SK-N-MC (cell line): ENCODE results near the gene KRT3.

Experiments used
- DNase-seq: peaks from one replicate; pipeline ENCODE4 v3.0.0-alpha.2; 2011; ENCODE audit warnings: low read depth, low spot score
- H3K27ac ChIP-seq: fragments of 200-600 bp; sonication (generic); 2 replicates; pipeline ENCODE4 v1.5.1; 2016; ENCODE audit warnings: mixed run types
- H3K36me3 ChIP-seq: fragments of 200-600 bp; sonication (generic); 2 replicates; pipeline ENCODE4 v1.6.1; 2017; ENCODE audit warnings: antibody characterized with exemption, low read length, mixed read lengths; ENCODE audit not compliant: insufficient read depth
- H3K4me3 ChIP-seq: fragments of 200-600 bp; sonication (generic); 2 replicates; pipeline ENCODE4 v1.5.1; 2016
- H3K9ac ChIP-seq: fragments of 200-600 bp; sonication (generic); 2 replicates; pipeline ENCODE4 v1.8.0; 2017; ENCODE audit warnings: mixed run types, mixed read lengths; ENCODE audit not compliant: insufficient read length
- H3K9me3 ChIP-seq: fragments of 200-600 bp; sonication (generic); 2 replicates; pipeline ENCODE4 v1.6.1; 2017; ENCODE audit warnings: low read depth, mild to moderate bottlenecking, antibody characterized with exemption, low read length, moderate library complexity, mixed read lengths
- EZH2 ChIP-seq: fragments of 200-600 bp; sonication (generic); IDR thresholded peaks from one replicate; pipeline ENCODE4 v1.6.1; 2017; ENCODE audit warnings: antibody characterized with exemption
- FOXP2 ChIP-seq: optimal IDR thresholded peaks from 2 replicates; pipeline ENCODE3; 2011; ENCODE audit warnings: mild to moderate bottlenecking, moderate library complexity; ENCODE audit not compliant: insufficient read depth; ENCODE audit errors: extremely low read length, control extremely low read depth
- POLR2AphosphoS5 ChIP-seq: IDR thresholded peaks from 2 replicates; pipeline ENCODE4 v1.6.1; 2012; ENCODE audit warnings: mild to moderate bottlenecking, low read depth, low read length, borderline replicate concordance

KRT3 gene

GRCh38 chr12:52836042-52836466 is 40.1 kb upstream of the KRT3 start:
- H3K4me3 ChIP-seq = no peak overlapping the region
- H3K9ac ChIP-seq = no peak overlapping the region
- no peak overlapping the region for H3K27ac ChIP-seq
- H3K9me3 ChIP-seq = no peaks in the 10 kb centered on the region
- TF ChIP-seq FOXP2 (no peak), POLR2AphosphoS5 (no peak), EZH2 (no peak)
- no peak for DNase-seq
- no peaks in the 10 kb centered on the region for H3K36me3 ChIP-seq

- H3K4me3 ChIP-seq = no peak overlapping the region
- no peaks in the 10 kb centered on the region for H3K36me3 ChIP-seq
- TF ChIP-seq FOXP2 (no peak), POLR2AphosphoS5 (no peak), EZH2 (no peak)
These were observed 39.5 kb upstream of the KRT3 start for GRCh38 chr12:52835271-52836041.

GRCh38 chr12:52834727-52835001 is 38.7 kb upstream of the KRT3 start:
- Histone ChIP-seq H3K4me3 (no peak overlapping the region), H3K27ac (no peak overlapping the region), H3K36me3 (no peaks in the 10 kb centered on the region), H3K9ac (no peak overlapping the region), H3K9me3 (no peaks in the 10 kb centered on the region)
- DNase-seq = no peak
- no peak for TF ChIP-seq FOXP2
- no peak for TF ChIP-seq EZH2
- no peak for TF ChIP-seq POLR2AphosphoS5

More at GRCh38 chr12:52835271-52836041, 39.5 kb upstream of the KRT3 start:
- no peak overlapping the region for H3K27ac ChIP-seq
- no peaks in the 10 kb centered on the region for H3K9me3 ChIP-seq
- no peak overlapping the region for H3K9ac ChIP-seq
- no peak for DNase-seq

DNA sequence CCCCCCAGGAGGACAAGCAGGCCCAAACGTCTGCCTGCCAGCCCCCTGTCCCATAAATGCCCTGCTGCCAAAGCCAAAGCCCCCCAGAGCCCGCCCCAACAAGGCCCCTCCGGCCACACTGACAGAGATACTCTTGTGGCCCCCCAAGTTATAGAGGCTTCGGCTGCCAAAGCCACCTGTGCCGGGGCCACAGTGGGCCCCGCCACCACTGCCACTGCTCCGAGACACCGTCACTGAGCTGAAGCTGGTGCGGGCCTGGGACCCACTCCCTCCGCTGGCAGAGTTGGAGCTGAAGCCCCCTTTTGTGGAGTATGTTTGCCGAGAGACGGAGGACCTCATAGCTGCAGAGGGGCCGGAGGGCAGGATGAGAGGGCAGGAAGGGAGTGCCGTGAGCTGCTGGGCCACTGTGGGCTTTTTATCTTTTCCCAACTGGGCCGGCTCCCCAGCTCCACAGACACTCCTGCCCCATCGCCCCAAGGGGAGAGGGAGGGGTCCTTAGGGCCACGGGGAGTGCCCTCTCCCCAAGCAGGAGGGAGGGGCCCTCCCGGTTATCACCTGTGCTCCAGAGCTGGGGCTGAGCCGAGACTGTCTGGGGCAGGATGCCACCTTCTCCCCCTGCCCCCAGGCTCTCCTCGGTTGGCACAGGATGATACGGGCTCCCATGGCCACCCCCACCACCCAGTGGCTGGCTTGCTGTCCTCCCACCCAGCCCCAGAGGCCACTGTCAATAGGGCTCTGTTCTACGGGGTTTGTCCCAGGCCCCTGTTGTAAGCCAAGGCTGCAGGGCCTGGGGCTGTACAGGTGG is 38.2 kb upstream of the KRT3 start, which contains the start of gene KRT79:
KRT79 (minus strand) TSS at position 390 of the 805 bp plus-strand sequence; CDS start at position 339, 51 bp downstream.
- DNase-seq = no peak
- Histone ChIP-seq H3K27ac (no peak within 1 kb of the TSS), H3K4me3 (no peak within 1 kb of the TSS), H3K36me3 (no peaks in the 10 kb centered on the region), H3K9me3 (no peaks in the 10 kb centered on the region), H3K9ac (no peak within 1 kb of the TSS)
- TF ChIP-seq EZH2 = no peak

DNA sequence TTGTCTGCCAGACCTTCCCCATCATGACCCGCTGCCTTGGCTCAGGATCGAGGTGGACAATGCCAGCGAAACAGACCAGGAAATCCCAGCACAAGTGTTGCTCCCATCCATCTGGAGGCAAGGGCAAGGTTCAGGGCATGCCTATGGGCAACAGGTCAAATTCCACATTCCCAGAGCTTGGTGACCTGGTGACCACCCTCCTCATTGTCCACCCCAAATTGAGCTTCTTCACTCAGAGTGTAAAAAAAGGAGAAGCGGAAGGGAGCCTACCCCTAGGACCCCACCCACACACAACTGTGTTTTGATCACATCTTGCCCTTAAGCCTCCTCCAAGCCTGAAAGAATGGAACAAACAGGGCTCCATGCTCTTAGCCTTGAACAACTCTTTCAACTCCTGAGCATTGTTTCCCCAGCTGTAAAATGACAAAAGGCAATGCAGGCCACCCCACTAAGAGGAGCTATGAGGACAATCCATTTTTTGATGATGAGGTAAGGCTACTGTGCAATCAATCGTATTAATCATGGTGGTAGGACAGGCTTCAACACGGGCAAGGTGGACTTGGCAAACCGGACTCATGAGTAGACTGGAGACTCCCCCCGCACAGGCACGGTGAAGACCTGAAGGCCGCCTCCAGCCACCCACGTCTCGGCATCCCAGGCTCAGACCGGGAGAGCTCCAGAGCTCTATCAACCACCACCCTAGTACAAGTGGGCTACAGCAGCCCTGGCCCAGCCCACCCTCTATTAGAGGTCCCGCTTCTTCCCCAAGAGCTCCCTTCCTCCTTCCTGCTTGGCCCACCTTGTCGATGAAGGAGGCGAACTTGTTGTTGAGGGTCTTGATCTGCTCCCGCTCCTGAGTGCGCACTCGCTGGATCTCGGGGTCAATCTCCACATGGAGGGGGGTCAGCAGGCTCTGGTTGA is 37.3 kb upstream of the KRT3 start:
- no peaks in the 10 kb centered on the region for H3K36me3 ChIP-seq
- H3K9me3 ChIP-seq = no peaks in the 10 kb centered on the region
- TF ChIP-seq FOXP2 = no peak
- no peak for TF ChIP-seq POLR2AphosphoS5
- TF ChIP-seq EZH2 = no peak
- H3K27ac ChIP-seq = no peak overlapping the region
- no peak overlapping the region for H3K4me3 ChIP-seq
- DNase-seq = no peak
- no peak overlapping the region for H3K9ac ChIP-seq

DNA sequence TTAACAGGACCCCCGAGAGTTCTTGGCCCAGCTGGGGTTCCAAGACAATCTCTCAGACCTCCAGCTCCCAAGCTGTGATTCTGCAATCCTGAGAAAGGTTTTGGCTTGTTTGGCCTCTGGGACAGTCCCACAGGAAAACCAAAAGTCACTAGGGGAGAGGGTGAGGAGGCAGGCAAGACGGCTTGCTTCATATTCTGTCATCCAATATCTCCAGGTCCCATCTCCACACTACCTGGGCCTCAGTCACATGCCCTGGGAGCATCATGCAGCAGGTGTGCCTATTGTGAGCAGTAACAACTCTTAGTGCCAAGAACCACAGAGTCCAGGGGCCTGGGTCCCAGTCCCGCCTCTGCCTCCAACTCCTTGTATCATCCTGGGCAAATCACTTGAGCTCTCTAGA is 36.5 kb upstream of the KRT3 start:
- Histone ChIP-seq H3K36me3 (no peaks in the 10 kb centered on the region), H3K9me3 (no peaks in the 10 kb centered on the region)

DNA sequence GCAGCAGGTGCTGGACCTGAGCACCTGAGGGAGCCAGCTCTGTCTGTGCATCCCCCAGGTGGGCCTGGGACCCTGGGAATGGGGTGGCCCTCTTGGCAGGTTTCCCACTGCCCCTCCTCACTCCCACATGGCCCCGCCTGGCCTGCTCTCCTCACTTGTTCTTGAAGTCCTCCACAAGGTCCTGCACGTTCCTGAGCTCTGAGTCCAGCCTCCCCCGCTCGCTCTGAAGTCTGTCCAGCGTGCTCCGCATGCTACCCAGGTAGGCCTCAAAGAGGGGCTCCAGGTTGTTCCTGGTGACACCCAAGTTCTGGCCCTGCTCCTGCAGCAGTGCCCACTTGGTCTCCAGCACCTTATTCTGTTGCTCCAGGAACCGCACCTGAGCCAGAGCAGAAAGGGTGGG is 35.3 kb upstream of the KRT3 start:
- Histone ChIP-seq H3K27ac (no peak overlapping the region), H3K9ac (no peak overlapping the region), H3K4me3 (no peak overlapping the region), H3K36me3 (no peaks in the 10 kb centered on the region), H3K9me3 (no peaks in the 10 kb centered on the region)
- no peak for DNase-seq
- no peak for TF ChIP-seq EZH2
- TF ChIP-seq FOXP2 = no peak
- no peak for TF ChIP-seq POLR2AphosphoS5

More for the DNA sequence above, 36.5 kb upstream of the KRT3 start:
- Histone ChIP-seq H3K4me3 (no peak overlapping the region), H3K27ac (no peak overlapping the region), H3K9ac (no peak overlapping the region)
- TF ChIP-seq EZH2 = no peak
- no peak for DNase-seq
